Cardiac muscle cell (in vitro differentiated cells and primary cell): ENCODE measurements around the gene PCDH12. TPM values are rescaled to one million over a fixed set of nuclear protein-coding genes. Genes with fewer than 3 reads are reported as not detected.
A peak's percentile ranks its signal among the peaks of the same experiment; 100 is the strongest.
"Not testable (repeated sequence)": the region's sequence is repeated elsewhere in the genome, so short reads cannot be mapped to it uniquely, and the experiment has no call there.

Source experiments
- DNase-seq, 2 donors: peaks; one replicate each; pipeline versions ENCODE4 v3.0.0 to v3.0.0-alpha.2; 2010 to 2017; ENCODE audit warnings: low read depth in 1 of 2, low spot score in 1 of 2
- H3K27ac ChIP-seq: fragments of 200-600 bp; sonication (generic); 2 replicates; pipeline ENCODE4 v1.5.1; 2016
- H3K27me3 ChIP-seq: fragments of 200-600 bp; sonication (generic); 2 replicates; pipeline ENCODE4 v1.6.0; 2016; ENCODE audit warnings: control low read depth
- H3K36me3 ChIP-seq: fragments of 200-600 bp; sonication (generic); 2 replicates; pipeline ENCODE4 v1.5.1; 2016; ENCODE audit warnings: control low read depth
- H3K4me1 ChIP-seq: fragments of 200-600 bp; sonication (generic); 2 replicates; pipeline ENCODE4 v1.8.1; 2017; ENCODE audit warnings: low read depth, mild to moderate bottlenecking, mixed run types
- H3K4me3 ChIP-seq: fragments of 200-600 bp; sonication (generic); 2 replicates; pipeline ENCODE4 v1.5.1; 2016; ENCODE audit warnings: mild to moderate bottlenecking
- H3K9me3 ChIP-seq: fragments of 200-600 bp; sonication (generic); 2 replicates; pipeline ENCODE4 v1.5.1; 2017; ENCODE audit warnings: low read depth, mild to moderate bottlenecking, control low read depth
- polyA plus RNA-seq: library from polyadenylated mRNA; unstranded; fragments of >200 nt; fragmentation: Nextera tagmentation; extraction: Ambion mirVana; gene quantifications from 2 replicates; pipeline ENCODE4 v1.2.1, GENCODE V29; 2016
- total RNA-seq: library from RNA; depleted of rRNA; stranded (reverse); fragments of >200 nt; gene quantifications from 2 replicates; pipeline ENCODE4 v1.2.3, GENCODE V29; 2016
- TF ChIP-seq, protein P1 (sequence below): IDR thresholded peaks from 2 replicates; pipeline ENCODE4 v1.5.1; 2012; ENCODE audit warnings: low read depth, mild to moderate bottlenecking, low read length

PCDH12 gene
- total and polyA plus RNA-seq, 2 experiments from 2014 or later, result 0.44 to 0.57 TPM

DNA sequence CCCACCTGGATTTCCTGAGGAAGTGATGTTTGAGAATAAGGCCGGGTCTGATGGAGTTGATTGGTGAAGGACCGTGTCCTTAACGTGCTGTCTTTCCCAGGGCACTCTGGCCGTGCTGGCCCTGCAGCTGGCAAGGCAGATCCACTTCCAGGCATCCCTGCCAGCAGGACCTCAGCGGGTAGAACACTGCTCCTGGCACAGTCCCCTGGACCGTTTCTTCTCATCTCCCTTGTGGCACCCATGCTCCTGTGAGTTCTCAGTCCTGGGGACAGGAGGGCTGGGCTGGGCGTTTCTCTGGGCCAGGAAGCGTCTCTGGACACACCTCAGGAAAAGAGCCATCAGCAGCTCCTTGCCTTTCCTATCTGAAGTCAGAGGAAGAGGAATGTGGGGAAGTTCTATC is 30.0 kb downstream of the PCDH12 start:
- Histone ChIP-seq H3K27me3 (no peaks in the 10 kb centered on the region), H3K36me3 (peaks cover 38% of the 10 kb centered on the region), H3K4me1 (peaks cover 4% of the 10 kb centered on the region), H3K27ac (no peak overlapping the region), H3K9me3 (no peaks in the 10 kb centered on the region), H3K4me3 (no peak overlapping the region)
- TF ChIP-seq, protein P1, sequence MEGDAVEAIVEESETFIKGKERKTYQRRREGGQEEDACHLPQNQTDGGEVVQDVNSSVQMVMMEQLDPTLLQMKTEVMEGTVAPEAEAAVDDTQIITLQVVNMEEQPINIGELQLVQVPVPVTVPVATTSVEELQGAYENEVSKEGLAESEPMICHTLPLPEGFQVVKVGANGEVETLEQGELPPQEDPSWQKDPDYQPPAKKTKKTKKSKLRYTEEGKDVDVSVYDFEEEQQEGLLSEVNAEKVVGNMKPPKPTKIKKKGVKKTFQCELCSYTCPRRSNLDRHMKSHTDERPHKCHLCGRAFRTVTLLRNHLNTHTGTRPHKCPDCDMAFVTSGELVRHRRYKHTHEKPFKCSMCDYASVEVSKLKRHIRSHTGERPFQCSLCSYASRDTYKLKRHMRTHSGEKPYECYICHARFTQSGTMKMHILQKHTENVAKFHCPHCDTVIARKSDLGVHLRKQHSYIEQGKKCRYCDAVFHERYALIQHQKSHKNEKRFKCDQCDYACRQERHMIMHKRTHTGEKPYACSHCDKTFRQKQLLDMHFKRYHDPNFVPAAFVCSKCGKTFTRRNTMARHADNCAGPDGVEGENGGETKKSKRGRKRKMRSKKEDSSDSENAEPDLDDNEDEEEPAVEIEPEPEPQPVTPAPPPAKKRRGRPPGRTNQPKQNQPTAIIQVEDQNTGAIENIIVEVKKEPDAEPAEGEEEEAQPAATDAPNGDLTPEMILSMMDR, result no peak
- no peak for DNase-seq

DNA sequence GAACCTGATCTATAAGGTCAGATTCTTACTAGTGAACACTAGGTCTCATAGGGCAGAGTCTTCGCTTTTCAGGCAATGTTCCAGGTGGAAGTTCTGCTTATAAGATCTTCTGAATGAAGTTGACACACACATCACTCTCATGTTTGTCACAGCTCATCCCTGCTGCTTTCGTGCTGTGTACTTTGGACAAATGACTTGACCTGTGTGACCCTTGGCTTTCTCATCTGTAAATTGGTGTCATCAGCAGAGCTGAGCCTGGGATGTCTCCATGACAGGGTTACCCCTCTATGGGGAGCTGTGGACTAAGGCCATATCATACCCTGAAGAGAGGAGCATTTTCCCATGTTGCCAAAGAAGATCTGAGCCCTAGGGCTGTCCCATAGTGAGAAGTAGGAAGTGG is 31.6 kb downstream of the PCDH12 start:
- no peak overlapping the region for H3K4me3 ChIP-seq
- H3K9me3 ChIP-seq, result no peaks in the 10 kb centered on the region
- TF ChIP-seq, protein P1, result no peak
- no peaks in the 10 kb centered on the region for H3K27me3 ChIP-seq
- peaks cover 38% of the 10 kb centered on the region for H3K36me3 ChIP-seq
- no peak for DNase-seq
- H3K4me1 ChIP-seq, result peaks cover 7% of the 10 kb centered on the region
- no peak overlapping the region for H3K27ac ChIP-seq

DNA sequence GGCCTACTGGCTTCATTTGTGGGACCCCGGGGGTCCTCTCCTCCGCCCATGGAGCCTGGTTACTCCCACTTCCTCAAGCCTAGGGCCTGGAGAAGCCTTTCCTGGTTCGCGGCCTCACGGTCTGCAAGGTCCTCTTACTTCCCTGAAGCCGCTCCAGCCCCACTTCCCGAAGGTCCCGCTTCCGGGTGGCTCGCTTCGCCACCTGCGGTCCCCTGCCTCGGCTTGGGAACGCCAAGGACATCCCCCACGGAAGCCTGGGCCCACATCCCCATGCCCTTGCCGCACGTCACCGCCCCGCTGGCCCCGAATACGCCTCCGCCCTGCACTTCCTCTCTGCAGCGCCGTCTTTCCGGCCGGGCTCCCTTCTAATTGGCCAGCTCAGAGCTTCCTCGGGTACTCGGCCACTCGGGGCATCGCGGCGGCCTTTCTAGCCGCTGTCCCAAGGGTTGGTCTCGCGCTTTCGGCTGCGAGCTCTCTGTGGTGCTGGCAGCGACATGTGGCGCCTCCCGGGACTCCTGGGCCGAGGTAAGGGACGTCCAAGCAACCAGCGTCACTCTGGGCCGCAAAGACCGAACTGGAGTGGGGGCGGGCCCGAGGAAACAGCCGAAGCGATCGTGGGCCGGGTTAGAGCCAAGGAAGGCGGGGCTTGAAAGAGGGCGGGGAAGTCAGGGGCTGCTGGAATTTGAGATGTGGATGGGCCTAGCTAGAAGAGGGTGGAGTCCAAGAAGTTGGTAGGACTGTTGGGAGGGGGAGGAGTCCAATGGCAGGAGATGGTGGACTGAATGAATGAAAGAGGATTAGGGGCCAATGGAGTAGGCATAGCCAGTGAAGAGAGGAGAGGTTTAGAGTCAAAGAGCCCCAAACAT is 34.3 kb downstream of the PCDH12 start, which contains the start of gene DELE1:
Gene DELE1, plus strand, starts transcription at position 424 of the 866 bp plus-strand sequence. Its CDS starts 71 bp downstream, at position 495.
- Histone ChIP-seq H3K36me3 (peaks cover 22% of the 10 kb centered on the region), H3K27ac (peak within 1 kb of the TSS; percentile 95), H3K9me3 (no peaks in the 10 kb centered on the region), H3K4me3 (peak within 1 kb of the TSS; percentile 62), H3K4me1 (peaks cover 7% of the 10 kb centered on the region), H3K27me3 (no peaks in the 10 kb centered on the region)
- TF ChIP-seq, protein P1, result no peak
- DNase-seq, result peak; percentile 94

DNA sequence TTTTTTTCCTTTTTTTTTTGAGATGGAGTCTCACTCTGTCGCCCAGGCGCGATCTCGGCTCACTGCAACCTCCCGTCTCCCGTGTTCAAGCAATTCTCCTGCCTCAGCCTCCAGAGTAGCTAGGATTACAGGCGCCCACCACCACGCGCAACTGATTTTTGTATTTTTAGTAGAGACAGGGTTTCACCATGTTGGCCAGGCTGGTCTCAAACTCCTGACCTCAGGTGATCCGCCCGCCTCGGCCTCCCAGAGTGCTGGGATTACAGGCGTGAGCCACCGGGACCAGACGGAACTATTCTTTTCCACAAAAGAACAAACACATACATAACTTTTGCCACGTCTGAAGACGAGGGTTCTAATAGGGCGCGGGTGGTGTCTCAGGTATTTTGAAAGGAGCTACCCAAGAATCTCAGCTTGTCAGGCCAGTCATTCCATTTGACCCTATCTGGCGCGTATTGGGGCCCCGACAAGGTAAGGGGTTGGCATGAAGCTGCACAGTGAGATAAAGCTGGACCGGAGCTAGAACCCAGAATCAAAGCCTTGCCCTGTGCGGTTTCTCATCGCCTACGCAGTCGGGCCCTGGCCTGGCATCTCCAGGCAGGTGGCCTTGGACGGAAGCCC is 35.1 kb downstream of the PCDH12 start:
- not testable (repeated sequence) for H3K9me3 ChIP-seq, H3K27me3 ChIP-seq, H3K4me1 ChIP-seq, DNase-seq
- peak overlapping the region; percentile 95 for H3K27ac ChIP-seq
- H3K4me3 ChIP-seq, result peak overlapping the region; percentile 62
- peaks cover 15% of the 10 kb centered on the region for H3K36me3 ChIP-seq

DNA sequence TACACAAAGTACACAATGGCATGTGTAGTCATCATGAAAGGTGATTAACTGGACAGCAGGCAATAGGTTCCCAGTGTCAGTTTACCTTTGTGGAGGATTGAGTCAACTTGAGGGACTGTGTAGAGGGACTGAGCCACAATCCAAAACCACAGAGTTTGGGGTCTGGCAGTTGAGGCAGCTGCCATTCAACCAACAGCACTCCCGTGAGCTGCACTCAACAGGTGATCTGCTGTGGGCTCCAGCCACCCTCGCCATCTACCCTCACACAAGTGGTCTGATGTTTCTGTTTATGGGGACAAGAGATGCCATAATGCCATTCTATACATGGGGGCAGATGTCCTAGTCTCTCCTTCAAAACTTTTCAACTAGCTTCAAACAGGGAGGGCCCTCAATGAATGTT is 37.2 kb downstream of the PCDH12 start:
- H3K36me3 ChIP-seq, result no peaks in the 10 kb centered on the region
- H3K4me3 ChIP-seq, result no peak overlapping the region
- H3K27me3 ChIP-seq, result no peaks in the 10 kb centered on the region
- no peak overlapping the region for H3K27ac ChIP-seq
- no peaks in the 10 kb centered on the region for H3K9me3 ChIP-seq
- DNase-seq, result no peak
- TF ChIP-seq, protein P1, result no peak
- H3K4me1 ChIP-seq, result peaks cover 7% of the 10 kb centered on the region
